GM11168 (cell line): ENCODE data around the gene DNAJC4.

Source experiments
- in situ Hi-C: fragments of 300-500 bp; cut with MboI; formaldehyde crosslinking; loops from one replicate; pipeline ENCODE4 v1.12.0; 2022; ENCODE audit warnings: low sequenced_read_pairs; ENCODE audit not compliant: unreplicated experiment

Gene DNAJC4, protein sequence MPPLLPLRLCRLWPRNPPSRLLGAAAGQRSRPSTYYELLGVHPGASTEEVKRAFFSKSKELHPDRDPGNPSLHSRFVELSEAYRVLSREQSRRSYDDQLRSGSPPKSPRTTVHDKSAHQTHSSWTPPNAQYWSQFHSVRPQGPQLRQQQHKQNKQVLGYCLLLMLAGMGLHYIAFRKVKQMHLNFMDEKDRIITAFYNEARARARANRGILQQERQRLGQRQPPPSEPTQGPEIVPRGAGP

DNA sequence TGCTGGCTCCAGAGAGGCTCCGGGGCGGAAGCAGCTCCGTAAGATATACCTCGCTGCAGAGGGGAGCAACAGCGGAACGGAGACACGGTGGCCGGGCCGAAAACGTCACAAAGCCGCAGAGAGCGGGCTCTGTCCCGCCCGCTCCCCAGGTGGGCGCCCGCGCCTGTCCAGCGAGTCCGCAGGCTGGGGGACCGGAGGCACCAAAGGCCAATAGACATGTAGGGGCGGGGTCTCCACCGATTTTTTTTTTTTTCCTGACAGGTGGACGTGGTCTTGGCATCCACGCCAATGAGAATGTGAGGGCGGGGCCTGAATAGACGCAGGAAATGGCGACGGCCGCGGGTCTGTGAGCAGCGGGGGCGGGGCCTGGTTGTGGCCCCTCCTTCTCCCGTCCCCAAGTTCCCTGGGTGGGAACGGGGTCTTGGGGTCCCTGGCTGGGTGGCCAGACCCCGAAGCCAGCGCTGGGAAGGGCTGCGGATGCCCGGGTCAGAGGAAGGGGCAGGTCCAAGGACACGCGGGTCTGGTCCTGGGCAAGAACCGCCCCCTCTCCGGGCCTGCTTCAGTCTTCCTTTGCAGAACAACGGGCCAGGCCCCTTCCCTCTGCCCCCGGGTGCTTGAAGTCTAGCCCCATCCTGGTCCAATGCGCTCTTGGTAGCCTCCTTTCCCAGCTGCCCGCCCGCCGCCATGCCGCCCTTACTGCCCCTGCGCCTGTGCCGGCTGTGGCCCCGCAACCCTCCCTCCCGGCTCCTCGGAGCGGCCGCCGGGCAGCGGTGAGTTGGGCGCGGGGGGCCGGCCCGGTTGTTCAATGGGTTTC, at the start of gene DNAJC4:
Gene DNAJC4, plus strand, starts transcription at position 378 of the 814 bp plus-strand sequence. Its CDS starts 307 bp downstream, at position 685.
- in situ Hi-C loops: no loop called here

DNA sequence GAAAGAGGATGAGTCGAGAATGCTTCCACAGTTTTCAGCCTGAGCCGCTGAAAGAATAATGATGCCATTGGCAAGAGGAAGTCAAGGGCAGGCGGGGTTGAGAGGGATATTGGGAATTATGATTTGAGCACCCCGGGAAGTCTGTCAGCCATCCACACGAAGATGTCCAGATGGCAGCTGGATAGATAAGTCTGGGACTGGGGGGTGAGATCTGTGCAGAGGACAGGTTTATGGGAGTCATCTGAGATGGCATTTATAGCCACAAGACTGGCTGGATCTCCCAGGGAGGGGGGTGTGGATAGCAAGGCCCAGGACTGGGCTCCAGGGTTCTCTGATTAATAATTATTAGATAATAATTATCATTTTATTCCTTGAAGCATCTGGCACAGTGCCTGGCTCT, 49.5 kb upstream of the DNAJC4 start:
- in situ Hi-C loops: no loop called here

DNA sequence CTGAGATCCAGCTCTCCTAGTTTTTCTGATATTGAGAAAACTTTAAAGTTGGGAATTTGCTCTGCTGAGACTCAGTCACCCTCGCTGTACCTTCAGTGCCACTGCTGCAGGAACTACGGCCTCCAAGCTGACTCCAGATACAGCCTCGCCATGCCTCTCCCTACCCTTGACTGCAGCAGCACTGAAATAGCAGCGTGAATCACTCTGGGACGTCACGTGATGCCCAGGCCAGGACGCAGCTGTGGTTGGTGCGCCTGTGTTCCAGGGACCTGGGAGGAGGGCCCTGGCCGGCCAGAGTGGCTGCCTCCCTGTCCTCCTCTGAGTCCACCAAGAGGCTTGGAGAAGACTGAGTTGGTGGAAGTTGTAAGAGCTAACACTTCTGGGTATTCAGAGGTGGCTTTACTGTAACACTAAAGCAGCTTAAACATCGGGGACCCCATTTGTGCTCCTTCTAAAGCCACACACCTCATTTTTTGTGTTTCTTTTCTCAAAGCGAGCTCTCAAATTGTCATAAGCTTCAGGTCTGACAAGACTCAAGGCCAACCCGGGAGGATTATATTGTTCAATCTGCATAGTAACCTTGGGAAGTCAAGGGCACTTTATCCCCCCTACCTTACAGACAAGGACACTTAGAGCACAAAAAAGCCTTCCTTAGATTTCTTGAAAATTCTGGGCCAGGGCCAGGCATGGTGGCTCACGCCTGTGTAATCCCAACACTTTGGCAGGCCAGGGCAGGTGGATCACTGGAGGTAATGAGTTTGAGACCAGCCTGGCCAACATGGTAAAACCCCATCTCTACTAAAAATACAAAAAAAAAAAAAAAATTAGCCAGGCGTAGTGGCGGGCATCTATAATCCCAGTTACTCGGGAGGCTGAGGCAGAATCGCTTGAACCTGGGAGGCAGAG, 48.6 kb upstream of the DNAJC4 start:
- in situ Hi-C loops: no loop called here

DNA sequence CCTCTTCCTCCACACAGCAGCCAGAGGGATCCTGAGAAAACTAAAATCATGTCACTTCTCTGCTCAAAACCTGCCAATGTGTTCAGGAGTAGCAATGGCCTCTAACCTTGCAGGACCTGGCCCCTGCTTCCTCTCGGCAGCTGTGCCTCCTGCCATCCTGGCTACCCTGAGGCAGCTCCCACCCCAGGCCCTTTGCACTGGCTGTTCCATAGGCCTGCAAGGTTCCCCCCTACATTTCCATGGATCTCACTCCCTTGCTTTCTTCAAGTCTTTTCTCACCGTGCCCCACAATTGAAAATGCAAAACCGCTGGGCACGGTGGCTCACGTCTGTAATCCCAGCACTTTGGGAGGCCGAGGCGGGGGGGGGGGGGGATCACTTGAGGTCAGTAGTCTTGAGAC, 46.5 kb upstream of the DNAJC4 start:
- in situ Hi-C loops: no loop called here

DNA sequence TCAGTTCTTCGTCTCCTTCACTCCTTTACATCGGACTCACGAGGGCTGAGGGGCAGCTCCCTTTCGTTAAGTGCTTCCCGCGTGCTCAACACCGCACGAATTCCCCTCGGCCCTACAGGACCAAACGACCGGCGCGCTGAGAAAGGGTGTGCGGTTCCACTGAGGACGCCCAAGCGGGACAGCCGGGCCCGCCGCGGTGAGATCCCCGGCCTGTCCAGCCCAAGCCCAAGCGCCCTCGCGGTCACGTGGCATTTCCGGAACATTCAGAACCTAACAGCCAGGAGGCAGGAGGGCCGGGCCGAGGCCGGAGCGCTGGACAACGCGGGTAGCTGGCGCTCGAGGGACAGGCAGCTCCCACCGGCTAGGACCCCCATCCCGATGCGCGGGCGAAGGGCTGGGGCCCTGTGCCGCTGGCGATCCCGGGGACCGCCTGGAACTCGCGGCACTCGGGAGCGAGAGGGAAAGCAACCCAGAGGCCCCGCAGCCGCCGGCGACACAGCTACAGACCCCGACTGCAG, 45.1 kb upstream of the DNAJC4 start:
- in situ Hi-C loops: no loop called here

- in situ Hi-C loops: no loop called here
Observed at GRCh38 chr11:64185693-64186491, 44.5 kb upstream of the DNAJC4 start, which contains the start of gene STIP1. Gene STIP1 (plus strand): TSS chr11:64186171. CDS start chr11:64186262, 91 bp downstream.

GRCh38 chr11:64186492-64187165, 43.7 kb upstream of the DNAJC4 start:
- in situ Hi-C loops: no loop called here

GRCh38 chr11:64192434-64192833, 37.9 kb upstream of the DNAJC4 start:
- in situ Hi-C loops: loop anchor here (10.0 kb wide), 1 partner anchor 112 kb away; the partner anchor contains the start of genes CATSPERZ and ESRRA

- in situ Hi-C loops: loop anchor here (10.0 kb wide), 1 partner anchor 108 kb away; the partner anchor contains the start of genes CATSPERZ and ESRRA
Observed at GRCh38 chr11:64196626-64197025, 33.7 kb upstream of the DNAJC4 start.

DNA sequence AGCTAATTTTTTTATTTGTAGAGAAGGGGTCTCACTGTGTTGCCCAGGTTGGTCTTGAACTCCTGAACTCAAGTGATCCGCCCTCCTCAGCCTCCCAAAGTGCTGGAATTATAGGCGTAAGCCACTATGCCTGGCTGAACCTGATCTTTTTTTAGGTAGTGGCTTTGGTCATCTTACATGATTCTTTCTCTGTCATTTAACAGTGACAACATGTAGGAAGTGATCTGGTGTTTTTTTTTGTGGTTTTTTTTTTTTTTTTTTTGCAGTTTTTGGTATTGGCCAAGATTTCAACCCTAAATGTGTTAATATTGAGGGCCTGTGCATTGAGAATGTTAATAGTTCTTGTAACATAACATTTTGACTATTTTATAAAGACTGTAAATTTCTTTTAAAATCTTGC, 31.8 kb upstream of the DNAJC4 start:
- in situ Hi-C loops: loop anchor here (10.0 kb wide), 1 partner anchor 106 kb away; the partner anchor contains the start of genes CATSPERZ and ESRRA

DNA sequence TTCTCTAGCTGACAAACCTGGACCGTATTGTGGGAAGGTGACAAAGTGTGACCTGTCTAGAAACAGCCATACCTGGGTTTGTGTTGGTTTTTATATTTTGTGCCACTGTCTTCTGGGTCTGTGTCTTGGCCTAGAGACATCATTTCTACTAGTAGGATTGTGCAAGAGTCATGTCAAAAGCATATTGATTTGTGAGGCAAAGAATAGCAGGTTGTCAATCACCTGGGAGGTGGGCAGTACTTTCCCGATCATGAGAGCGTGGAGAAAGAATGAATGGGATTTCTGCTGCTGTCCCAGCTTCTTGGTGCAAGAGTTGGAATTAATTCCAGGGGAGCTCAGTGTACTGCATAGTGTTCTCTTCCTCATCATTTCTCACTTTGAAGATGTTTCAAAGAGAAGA, 28.8 kb upstream of the DNAJC4 start:
- in situ Hi-C loops: no loop called here

DNA sequence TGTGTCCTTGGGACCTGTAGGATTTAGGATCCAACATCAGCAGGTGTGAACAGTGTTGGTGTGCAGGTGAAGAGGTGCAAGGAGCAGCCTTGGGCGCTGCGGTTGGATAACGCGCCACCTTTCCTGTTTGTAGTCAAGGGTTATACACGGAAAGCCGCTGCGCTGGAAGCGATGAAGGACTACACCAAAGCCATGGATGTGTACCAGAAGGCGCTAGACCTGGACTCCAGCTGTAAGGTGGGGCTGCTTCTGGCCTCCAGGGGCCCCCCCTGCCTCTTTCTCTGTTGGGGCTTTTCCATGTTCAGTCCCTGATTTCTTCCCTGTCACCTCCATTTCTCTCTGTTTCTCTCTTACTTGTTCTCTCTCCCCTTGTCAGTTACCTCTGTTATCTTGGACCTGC, 27.4 kb upstream of the DNAJC4 start:
- in situ Hi-C loops: no loop called here

- in situ Hi-C loops: no loop called here
Observed at GRCh38 chr11:64203421-64204079, 26.8 kb upstream of the DNAJC4 start.

DNA sequence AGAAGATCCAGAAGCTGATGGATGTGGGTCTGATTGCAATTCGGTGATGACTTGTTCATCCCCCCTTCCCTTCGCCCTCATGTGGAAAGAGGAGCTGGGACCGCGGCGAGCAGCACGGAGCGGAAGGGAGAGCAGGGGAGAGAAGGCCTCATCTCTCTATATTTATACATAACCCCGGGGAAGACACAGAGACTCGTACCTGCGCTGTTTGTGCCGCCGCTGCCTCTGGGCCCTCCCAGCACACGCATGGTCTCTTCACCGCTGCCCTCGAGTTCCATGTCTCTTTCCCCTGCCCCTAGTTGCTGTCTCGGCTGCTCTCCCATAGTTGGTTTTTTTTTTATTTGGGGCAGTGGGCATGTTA, 26.3 kb upstream of the DNAJC4 start:
- in situ Hi-C loops: no loop called here

DNA sequence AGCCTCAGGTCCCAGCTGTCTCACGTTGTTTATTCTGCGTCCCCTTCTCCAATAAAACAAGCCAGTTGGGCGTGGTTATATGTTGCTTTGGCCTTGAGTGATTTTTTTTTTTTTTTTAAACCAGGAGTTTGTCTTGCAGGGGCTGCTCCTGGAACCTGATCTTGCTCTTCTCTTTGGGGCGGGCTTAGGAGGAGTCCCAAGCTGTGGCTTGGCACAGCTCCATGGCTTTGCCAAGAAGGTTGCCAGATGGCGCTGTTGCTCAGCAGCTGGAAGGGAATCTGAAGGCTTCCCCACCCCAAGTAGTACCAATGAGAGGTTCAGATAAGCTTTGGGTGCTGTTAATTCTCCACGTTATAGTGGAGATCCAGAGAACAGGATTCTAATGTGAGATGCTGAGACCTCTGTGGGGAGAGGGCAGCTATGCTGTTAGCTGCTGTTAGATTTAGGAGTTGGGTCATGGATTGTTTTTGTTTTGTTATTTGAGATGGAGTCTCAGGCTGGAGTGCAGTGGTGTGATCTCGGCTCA, 25.8 kb upstream of the DNAJC4 start:
- in situ Hi-C loops: no loop called here

DNA sequence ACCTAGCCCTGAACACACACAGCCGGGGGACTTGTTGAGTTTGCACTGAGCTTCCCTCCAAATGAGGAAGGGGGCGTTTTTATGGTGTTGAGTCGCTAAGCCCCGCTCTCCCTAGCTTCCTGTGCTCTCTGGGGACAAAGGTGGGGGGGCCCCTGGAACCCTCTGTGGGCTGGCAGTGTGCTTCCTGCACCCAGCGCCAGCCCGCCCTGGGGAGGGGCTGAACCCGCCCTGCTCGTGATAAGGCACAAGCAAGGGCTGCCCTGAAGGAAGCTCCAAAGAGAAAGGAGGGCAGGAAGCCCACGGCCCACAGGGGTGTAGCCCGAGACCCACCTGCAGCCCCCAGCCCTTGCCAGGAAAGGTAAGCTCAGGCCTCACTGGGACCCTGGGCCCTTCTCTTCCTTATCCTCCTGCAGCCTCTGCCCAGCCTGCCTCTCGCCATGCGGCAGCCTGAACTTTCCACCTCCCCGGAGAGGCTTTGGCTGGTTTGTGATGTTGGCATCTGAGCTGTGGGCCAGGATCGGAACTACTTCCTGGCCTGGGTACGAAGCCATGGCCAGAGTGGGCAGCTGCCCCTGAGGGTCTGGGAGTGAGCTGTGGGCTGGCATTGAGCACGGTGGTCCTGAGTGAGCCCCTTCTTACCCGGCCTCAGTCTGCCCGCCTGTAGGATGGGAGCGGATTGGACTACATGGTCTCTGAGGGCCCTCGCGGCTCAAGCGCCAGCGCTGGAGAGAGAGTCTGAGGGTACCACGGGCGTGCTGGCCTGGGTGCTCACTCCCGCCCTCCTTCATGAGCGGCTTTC, 23.7 kb upstream of the DNAJC4 start, which contains the start of gene FERMT3:
Gene FERMT3, plus strand, starts transcription at position 265 of the 799 bp plus-strand sequence. CDS start 644 bp downstream, outside the sequence.
- in situ Hi-C loops: no loop called here
